WTC11 (cell line): Measurements from ENCODE around the gene FAM131C.
A peak's percentile ranks its signal among the peaks of the same experiment; 100 is the strongest.

ENCODE experiments used
- CDX4 ChIP-seq: fragments of 250-450 bp; sonication (Bioruptor Pico); IDR thresholded peaks from 2 replicates; pipeline ENCODE4 v1.9.0; 2021; ENCODE audit warnings: moderate library complexity, mild to moderate bottlenecking, inconsistent platforms, borderline replicate concordance
- CREB1 ChIP-seq: sonication (generic); formaldehyde crosslinking; IDR thresholded peaks from 2 replicates; pipeline ENCODE4 v1.8.0; 2023; ENCODE audit warnings: mild to moderate bottlenecking, missing genetic modification reagents
- E2F4 ChIP-seq: sonication (generic); formaldehyde crosslinking; IDR thresholded peaks from 2 replicates; pipeline ENCODE4 v1.8.1; 2022; ENCODE audit warnings: low read depth, mild to moderate bottlenecking, moderate library complexity, missing genetic modification reagents, borderline replicate concordance
- ESRRA ChIP-seq: sonication (generic); formaldehyde crosslinking; IDR thresholded peaks from 2 replicates; pipeline ENCODE4 v1.8.1; 2022; ENCODE audit warnings: mild to moderate bottlenecking, missing genetic modification reagents, borderline replicate concordance
- NR1H2 ChIP-seq: sonication (generic); formaldehyde crosslinking; IDR thresholded peaks from 2 replicates; pipeline ENCODE4 v1.9.0; 2021; ENCODE audit warnings: mild to moderate bottlenecking, moderate library complexity, missing genetic modification reagents
- OVOL2 ChIP-seq: fragments of 250-450 bp; sonication (Bioruptor Pico); IDR thresholded peaks from 2 replicates; pipeline ENCODE4 v1.9.0; 2021; ENCODE audit warnings: mild to moderate bottlenecking, borderline replicate concordance
- RELA ChIP-seq: sonication (generic); formaldehyde crosslinking; IDR thresholded peaks from 2 replicates; pipeline ENCODE4 v1.8.1; 2022; ENCODE audit warnings: missing genetic modification reagents, mild to moderate bottlenecking, borderline replicate concordance
- TCF7 ChIP-seq: sonication (generic); formaldehyde crosslinking; IDR thresholded peaks from 2 replicates; pipeline ENCODE4 v1.8.0; 2022; ENCODE audit warnings: mild to moderate bottlenecking, low read depth, missing genetic modification reagents, moderate library complexity
- TF ChIP-seq, protein P1 (sequence below): fragments of 200-600 bp; IDR thresholded peaks from 2 replicates; pipeline ENCODE4 v1.8.0; 2022; ENCODE audit warnings: antibody characterized with exemption
- TF ChIP-seq, protein P2 (sequence below): sonication (generic); formaldehyde crosslinking; IDR thresholded peaks from 2 replicates; pipeline ENCODE4 v1.8.1; 2023; ENCODE audit warnings: mild to moderate bottlenecking, missing genetic modification reagents, moderate library complexity

DNA sequence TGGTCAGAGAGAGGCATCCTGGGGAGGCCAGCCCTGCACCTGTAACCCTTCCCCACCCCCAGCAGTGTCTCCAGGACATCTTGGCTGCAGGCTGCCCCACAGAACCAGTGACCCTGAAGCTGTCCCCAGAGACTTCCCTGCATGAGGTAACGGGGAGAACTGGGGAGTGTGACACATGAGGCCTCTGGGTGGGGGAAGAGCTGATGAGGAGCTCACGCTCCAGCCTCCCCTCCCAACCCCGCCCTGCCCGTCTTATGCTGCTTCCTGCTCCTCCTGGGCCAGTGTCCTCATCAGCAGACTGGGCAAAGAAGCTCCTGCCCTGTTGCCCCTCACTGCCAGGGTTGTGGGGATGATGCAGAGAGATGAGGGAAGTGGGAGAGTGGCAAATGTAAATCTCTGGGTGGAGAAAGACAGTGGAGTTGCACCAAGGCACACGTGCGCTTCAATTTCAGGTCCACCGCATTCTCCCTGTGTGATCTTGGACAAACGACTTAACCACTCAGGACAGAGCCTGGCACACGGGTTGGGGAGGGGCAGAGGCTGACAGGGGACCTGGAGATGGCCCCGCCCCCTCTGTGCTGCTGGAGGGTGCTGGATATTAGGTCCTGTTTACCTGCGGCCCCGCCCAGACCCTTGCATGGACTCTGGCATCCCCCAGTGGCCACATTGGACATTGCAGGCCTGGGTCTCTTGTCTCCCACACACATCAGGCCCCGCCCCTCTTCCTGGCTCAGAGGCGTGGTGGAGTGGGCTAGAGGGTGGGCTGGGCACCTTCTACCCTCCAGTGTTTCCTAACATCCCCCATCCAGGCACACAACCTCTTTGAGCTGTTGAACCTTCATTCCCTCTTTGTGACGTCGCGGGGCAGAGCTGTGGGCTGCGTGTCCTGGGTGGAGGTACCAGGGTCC, 17.6 kb downstream of the FAM131C start:
- TF ChIP-seq CDX4 (CRISPR knock-in tag), result no peak
- TF ChIP-seq, protein P1, sequence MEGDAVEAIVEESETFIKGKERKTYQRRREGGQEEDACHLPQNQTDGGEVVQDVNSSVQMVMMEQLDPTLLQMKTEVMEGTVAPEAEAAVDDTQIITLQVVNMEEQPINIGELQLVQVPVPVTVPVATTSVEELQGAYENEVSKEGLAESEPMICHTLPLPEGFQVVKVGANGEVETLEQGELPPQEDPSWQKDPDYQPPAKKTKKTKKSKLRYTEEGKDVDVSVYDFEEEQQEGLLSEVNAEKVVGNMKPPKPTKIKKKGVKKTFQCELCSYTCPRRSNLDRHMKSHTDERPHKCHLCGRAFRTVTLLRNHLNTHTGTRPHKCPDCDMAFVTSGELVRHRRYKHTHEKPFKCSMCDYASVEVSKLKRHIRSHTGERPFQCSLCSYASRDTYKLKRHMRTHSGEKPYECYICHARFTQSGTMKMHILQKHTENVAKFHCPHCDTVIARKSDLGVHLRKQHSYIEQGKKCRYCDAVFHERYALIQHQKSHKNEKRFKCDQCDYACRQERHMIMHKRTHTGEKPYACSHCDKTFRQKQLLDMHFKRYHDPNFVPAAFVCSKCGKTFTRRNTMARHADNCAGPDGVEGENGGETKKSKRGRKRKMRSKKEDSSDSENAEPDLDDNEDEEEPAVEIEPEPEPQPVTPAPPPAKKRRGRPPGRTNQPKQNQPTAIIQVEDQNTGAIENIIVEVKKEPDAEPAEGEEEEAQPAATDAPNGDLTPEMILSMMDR, result peak; percentile 96
- no peak for TF ChIP-seq OVOL2 (CRISPR knock-in tag)
- TF ChIP-seq, protein P2, sequence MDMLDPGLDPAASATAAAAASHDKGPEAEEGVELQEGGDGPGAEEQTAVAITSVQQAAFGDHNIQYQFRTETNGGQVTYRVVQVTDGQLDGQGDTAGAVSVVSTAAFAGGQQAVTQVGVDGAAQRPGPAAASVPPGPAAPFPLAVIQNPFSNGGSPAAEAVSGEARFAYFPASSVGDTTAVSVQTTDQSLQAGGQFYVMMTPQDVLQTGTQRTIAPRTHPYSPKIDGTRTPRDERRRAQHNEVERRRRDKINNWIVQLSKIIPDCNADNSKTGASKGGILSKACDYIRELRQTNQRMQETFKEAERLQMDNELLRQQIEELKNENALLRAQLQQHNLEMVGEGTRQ (CRISPR knock-in tag), result no peak
- TF ChIP-seq CREB1 (CRISPR knock-in tag), result no peak
- TF ChIP-seq ESRRA (CRISPR knock-in tag), result no peak
- TF ChIP-seq TCF7 (CRISPR knock-in tag), result no peak
- no peak for TF ChIP-seq NR1H2 (CRISPR knock-in tag)
- TF ChIP-seq RELA (CRISPR knock-in tag), result no peak
- no peak for TF ChIP-seq E2F4 (CRISPR knock-in tag)
